Mesendoderm (in vitro differentiated cells): Measurements from ENCODE around the gene CTSO.

ENCODE experiments used
- DNase-seq: peaks from one replicate; pipeline ENCODE4 v3.0.0; 2013
- H2AK5ac ChIP-seq: 2 replicates; pipeline ENCODE4 v1.6.1; 2013; ENCODE audit warnings: low read length, inconsistent platforms
- H2BK120ac ChIP-seq: 2 replicates; pipeline ENCODE4 v1.6.1; 2013; ENCODE audit warnings: low read depth, mild to moderate bottlenecking, low read length, moderate library complexity, mixed read lengths
- H2BK15ac ChIP-seq: replicated peaks from 2 replicates; pipeline ENCODE4 v1.6.1; 2013; ENCODE audit warnings: low read depth, mild to moderate bottlenecking, moderate library complexity
- H2BK5ac ChIP-seq: 2 replicates; pipeline ENCODE4 v1.6.1; 2013; ENCODE audit warnings: low read length, inconsistent platforms
- H3K18ac ChIP-seq: 2 replicates; pipeline ENCODE4 v1.6.1; 2013; ENCODE audit warnings: mild to moderate bottlenecking, low read length, mixed read lengths
- H3K23ac ChIP-seq: one replicate; pipeline ENCODE4 v1.6.1; 2013; ENCODE audit warnings: low read length
- H3K27ac ChIP-seq: 2 replicates; pipeline ENCODE4 v1.5.1; 2013; ENCODE audit warnings: low read depth, mild to moderate bottlenecking, inconsistent platforms, low read length, moderate library complexity
- H3K27me3 ChIP-seq: 2 replicates; pipeline ENCODE4 v1.6.1; 2013; ENCODE audit warnings: low read length, control low read depth, mild to moderate bottlenecking, inconsistent platforms; ENCODE audit not compliant: insufficient read depth, poor library complexity
- H3K36me3 ChIP-seq: 2 replicates; pipeline ENCODE4 v1.6.1; 2013; ENCODE audit warnings: low read length, inconsistent platforms; ENCODE audit not compliant: control insufficient read depth, insufficient read depth
- H3K4ac ChIP-seq: one replicate; pipeline ENCODE4 v1.6.1; 2013; ENCODE audit warnings: low read depth, mild to moderate bottlenecking, low read length, moderate library complexity
- H3K4me1 ChIP-seq: 2 replicates; pipeline ENCODE4 v1.6.1; 2013; ENCODE audit warnings: low read depth, low read length, inconsistent platforms; ENCODE audit not compliant: control insufficient read depth
- H3K4me2 ChIP-seq: 2 replicates; pipeline ENCODE4 v1.6.1; 2013; ENCODE audit warnings: low read length
- H3K4me3 ChIP-seq: 2 replicates; pipeline ENCODE4 v1.5.1; 2013; ENCODE audit warnings: mild to moderate bottlenecking, low read length
- H3K56ac ChIP-seq: one replicate; pipeline ENCODE4 v1.6.1; 2013; ENCODE audit warnings: low read length
- H3K79me1 ChIP-seq: 2 replicates; pipeline ENCODE4 v1.6.1; 2013; ENCODE audit warnings: low read length, inconsistent platforms
- H3K79me2 ChIP-seq: 2 replicates; pipeline ENCODE4 v1.6.1; 2013; ENCODE audit warnings: mild to moderate bottlenecking, low read length; ENCODE audit not compliant: control insufficient read depth, insufficient read depth
- H3K9ac ChIP-seq: 2 replicates; pipeline ENCODE4 v1.6.1; 2013; ENCODE audit warnings: low read length, inconsistent platforms
- H4K5ac ChIP-seq: one replicate; pipeline ENCODE4 v1.6.1; 2013; ENCODE audit warnings: low read length
- H4K8ac ChIP-seq: one replicate; pipeline ENCODE4 v1.6.1; 2013; ENCODE audit warnings: low read depth, mild to moderate bottlenecking, control low read depth, low read length, moderate library complexity
- WGBS: extraction: QIAGEN DNeasy Blood & Tissue Kit; methylation state at CpG from one replicate; pipeline ENCODE4 v1.1.7; 2013; ENCODE audit warnings: low lambda C conversion rate, missing lambda C conversion rate; ENCODE audit not compliant: insufficient coverage; ENCODE audit errors: extremely low coverage; 5-methylcytosine and 5-hydroxymethylcytosine counted together

Gene CTSO

GRCh38 chr4:155891058-155891457 is 62.6 kb downstream of the CTSO start:
- no peak for DNase-seq
- Histone ChIP-seq H3K36me3 (no peaks in the 10 kb centered on the region), H3K27ac (no peak overlapping the region), H3K9ac (no peak overlapping the region), H2AK5ac (no peak overlapping the region), H4K8ac (no peak overlapping the region), H3K4me1 (no peaks in the 10 kb centered on the region), H3K4ac (no peak overlapping the region), H2BK5ac (no peak overlapping the region), H3K56ac (no peak overlapping the region), H2BK120ac (no peak overlapping the region), H4K5ac (no peak overlapping the region), H3K27me3 (no peaks in the 10 kb centered on the region), H2BK15ac (no peak overlapping the region), H3K4me2 (no peak overlapping the region), H3K4me3 (no peak overlapping the region), H3K18ac (no peak overlapping the region), H3K79me1 (no peaks in the 10 kb centered on the region), H3K23ac (no peak overlapping the region), H3K79me2 (no peaks in the 10 kb centered on the region)
- no CpG with 5 or more reads among the region's 3 CpGs for WGBS

- Histone ChIP-seq H3K36me3 (no peaks in the 10 kb centered on the region), H2BK120ac (no peak overlapping the region), H4K8ac (no peak overlapping the region), H2BK5ac (no peak overlapping the region), H4K5ac (no peak overlapping the region), H3K27me3 (no peaks in the 10 kb centered on the region), H3K4me3 (no peak overlapping the region), H3K79me2 (no peaks in the 10 kb centered on the region), H3K56ac (no peak overlapping the region), H2BK15ac (no peak overlapping the region), H3K4me1 (no peaks in the 10 kb centered on the region), H3K9ac (no peak overlapping the region), H3K4ac (no peak overlapping the region), H3K23ac (no peak overlapping the region), H3K27ac (no peak overlapping the region), H2AK5ac (no peak overlapping the region), H3K18ac (no peak overlapping the region), H3K79me1 (no peaks in the 10 kb centered on the region), H3K4me2 (no peak overlapping the region)
- no peak for DNase-seq
- no CpG with 5 or more reads among the region's 2 CpGs for WGBS
These were observed 63.7 kb downstream of the CTSO start for GRCh38 chr4:155889946-155890345.

GRCh38 chr4:155889031-155889793 is 64.5 kb downstream of the CTSO start:
- H4K8ac ChIP-seq, result no peak overlapping the region
- no peak overlapping the region for H4K5ac ChIP-seq
- H3K4ac ChIP-seq, result no peak overlapping the region
- no peaks in the 10 kb centered on the region for H3K79me2 ChIP-seq
- H2BK15ac ChIP-seq, result no peak overlapping the region
- no peak overlapping the region for H2BK5ac ChIP-seq
- H3K4me1 ChIP-seq, result no peaks in the 10 kb centered on the region
- no peak overlapping the region for H2BK120ac ChIP-seq
- H3K56ac ChIP-seq, result no peak overlapping the region
- no peak overlapping the region for H3K9ac ChIP-seq
- H3K27me3 ChIP-seq, result no peaks in the 10 kb centered on the region
- H3K79me1 ChIP-seq, result no peaks in the 10 kb centered on the region
- no peak for DNase-seq
- no peak overlapping the region for H3K4me3 ChIP-seq
- H3K36me3 ChIP-seq, result no peaks in the 10 kb centered on the region
- H3K23ac ChIP-seq, result no peak overlapping the region
- no peak overlapping the region for H3K18ac ChIP-seq
- no CpG with 5 or more reads among the region's 5 CpGs for WGBS
- no peak overlapping the region for H2AK5ac ChIP-seq
- H3K4me2 ChIP-seq, result no peak overlapping the region
- no peak overlapping the region for H3K27ac ChIP-seq

GRCh38 chr4:155887847-155888570 is 65.7 kb downstream of the CTSO start:
- H3K56ac ChIP-seq, result no peak overlapping the region
- no peak overlapping the region for H3K27ac ChIP-seq
- no peak overlapping the region for H4K5ac ChIP-seq
- no peak overlapping the region for H3K23ac ChIP-seq
- no peak overlapping the region for H2BK15ac ChIP-seq
- no peaks in the 10 kb centered on the region for H3K4me1 ChIP-seq
- H3K79me2 ChIP-seq, result no peaks in the 10 kb centered on the region
- WGBS, result no CpG with 5 or more reads among the region's 6 CpGs
- H3K27me3 ChIP-seq, result no peaks in the 10 kb centered on the region
- no peaks in the 10 kb centered on the region for H3K36me3 ChIP-seq
- no peak overlapping the region for H3K4me3 ChIP-seq
- H2AK5ac ChIP-seq, result no peak overlapping the region
- no peak overlapping the region for H2BK5ac ChIP-seq
- no peak overlapping the region for H3K4ac ChIP-seq
- no peak overlapping the region for H3K18ac ChIP-seq
- no peaks in the 10 kb centered on the region for H3K79me1 ChIP-seq
- H2BK120ac ChIP-seq, result no peak overlapping the region
- no peak overlapping the region for H3K9ac ChIP-seq
- no peak for DNase-seq
- no peak overlapping the region for H4K8ac ChIP-seq
- no peak overlapping the region for H3K4me2 ChIP-seq

GRCh38 chr4:155887045-155887444 is 66.6 kb downstream of the CTSO start:
- Histone ChIP-seq H3K4me3 (no peak overlapping the region), H3K79me2 (no peaks in the 10 kb centered on the region), H2BK15ac (no peak overlapping the region), H3K27me3 (no peaks in the 10 kb centered on the region), H2AK5ac (no peak overlapping the region), H3K4me1 (no peaks in the 10 kb centered on the region), H2BK5ac (no peak overlapping the region), H3K4ac (no peak overlapping the region), H3K4me2 (no peak overlapping the region), H3K79me1 (no peaks in the 10 kb centered on the region), H3K9ac (no peak overlapping the region), H3K18ac (no peak overlapping the region), H3K23ac (no peak overlapping the region), H2BK120ac (no peak overlapping the region), H3K56ac (no peak overlapping the region), H3K36me3 (no peaks in the 10 kb centered on the region), H4K5ac (no peak overlapping the region), H3K27ac (no peak overlapping the region), H4K8ac (no peak overlapping the region)
- WGBS, result no CpG with 5 or more reads among the region's 1 CpG
- no peak for DNase-seq
